ENCODE results near the gene ABCF3.
A peak's percentile ranks its signal among the peaks of the same experiment; 100 is the strongest.

The ABCF3 gene

GRCh38 chr3:184203526-184203925, 17.5 kb downstream of the ABCF3 start:
- no peak overlapping the region for H3K4me3 ChIP-seq (ENCODE audit: low read depth in 1 of 5, low read length in 5 of 5)
- no peak overlapping the region for H3K9ac ChIP-seq (ENCODE audit: low read length in 5 of 5)
- H3K4me1 ChIP-seq (ENCODE audit: control insufficient read depth in 5 of 5, insufficient read depth in 5 of 5, low read length in 5 of 5), result no peaks in the 10 kb centered on the region
- H3K27ac ChIP-seq (ENCODE audit: low read depth, low read length), result no peak overlapping the region
- H3K27me3 ChIP-seq (ENCODE audit: control insufficient read depth in 5 of 5, insufficient read depth in 4 of 5, low read length in 5 of 5), result peaks cover 0 to 8% (median 2%) of the 10 kb centered on the region in 5 donors
- H3K36me3 ChIP-seq (ENCODE audit: control insufficient read depth in 5 of 5, insufficient read depth in 5 of 5, low read length in 5 of 5), result no peaks in the 10 kb centered on the region
- no peaks in the 10 kb centered on the region for H3K9me3 ChIP-seq (ENCODE audit: control insufficient read depth in 5 of 5, low read length in 5 of 5)

- H3K4me3 ChIP-seq (ENCODE audit: low read depth in 1 of 5, low read length in 5 of 5), result no peak overlapping the region
- H3K4me1 ChIP-seq (ENCODE audit: control insufficient read depth in 5 of 5, insufficient read depth in 5 of 5, low read length in 5 of 5), result no peaks in the 10 kb centered on the region
- no peaks in the 10 kb centered on the region for H3K9me3 ChIP-seq (ENCODE audit: control insufficient read depth in 5 of 5, low read length in 5 of 5)
- no peak overlapping the region for H3K9ac ChIP-seq (ENCODE audit: low read length in 5 of 5)
- H3K27ac ChIP-seq (ENCODE audit: low read depth, low read length), result no peak overlapping the region
- H3K27me3 ChIP-seq (ENCODE audit: control insufficient read depth in 5 of 5, insufficient read depth in 4 of 5, low read length in 5 of 5), result peaks cover 0 to 6% (median 0%) of the 10 kb centered on the region in 5 donors
- H3K36me3 ChIP-seq (ENCODE audit: control insufficient read depth in 5 of 5, insufficient read depth in 5 of 5, low read length in 5 of 5), result no peaks in the 10 kb centered on the region
Observed at GRCh38 chr3:184209146-184209923, 23.3 kb downstream of the ABCF3 start.

- Histone ChIP-seq H3K9ac (ENCODE audit: low read length in 5 of 5) (no peak overlapping the region), H3K27ac (ENCODE audit: low read depth, low read length) (no peak overlapping the region)
Observed at GRCh38 chr3:184211297-184211696, 25.3 kb downstream of the ABCF3 start.

GRCh38 chr3:184211718-184212117, 25.7 kb downstream of the ABCF3 start:
- Histone ChIP-seq H3K27me3 (ENCODE audit: control insufficient read depth in 5 of 5, insufficient read depth in 4 of 5, low read length in 5 of 5) (peaks cover 0 to 4% (median 0%) of the 10 kb centered on the region in 5 donors), H3K27ac (ENCODE audit: low read depth, low read length) (no peak overlapping the region), H3K9ac (ENCODE audit: low read length in 5 of 5) (no peak overlapping the region), H3K4me1 (ENCODE audit: control insufficient read depth in 5 of 5, insufficient read depth in 5 of 5, low read length in 5 of 5) (peaks cover 0 to 4% (median 0%) of the 10 kb centered on the region in 5 donors), H3K4me3 (ENCODE audit: low read depth in 1 of 5, low read length in 5 of 5) (no peak overlapping the region), H3K9me3 (ENCODE audit: control insufficient read depth in 5 of 5, low read length in 5 of 5) (no peaks in the 10 kb centered on the region), H3K36me3 (ENCODE audit: control insufficient read depth in 5 of 5, insufficient read depth in 5 of 5, low read length in 5 of 5) (no peaks in the 10 kb centered on the region)

More at GRCh38 chr3:184211297-184211696, 25.3 kb downstream of the ABCF3 start:
- Histone ChIP-seq H3K27me3 (ENCODE audit: control insufficient read depth in 5 of 5, insufficient read depth in 4 of 5, low read length in 5 of 5) (peaks cover 0 to 5% (median 0%) of the 10 kb centered on the region in 5 donors), H3K4me1 (ENCODE audit: control insufficient read depth in 5 of 5, insufficient read depth in 5 of 5, low read length in 5 of 5) (peaks cover 0 to 4% (median 0%) of the 10 kb centered on the region in 5 donors), H3K36me3 (ENCODE audit: control insufficient read depth in 5 of 5, insufficient read depth in 5 of 5, low read length in 5 of 5) (no peaks in the 10 kb centered on the region), H3K4me3 (ENCODE audit: low read depth in 1 of 5, low read length in 5 of 5) (no peak overlapping the region), H3K9me3 (ENCODE audit: control insufficient read depth in 5 of 5, low read length in 5 of 5) (no peaks in the 10 kb centered on the region)

GRCh38 chr3:184218814-184219213, 32.8 kb downstream of the ABCF3 start:
- peaks cover 0 to 4% (median 0%) of the 10 kb centered on the region in 5 donors for H3K4me1 ChIP-seq (ENCODE audit: control insufficient read depth in 5 of 5, insufficient read depth in 5 of 5, low read length in 5 of 5)
- H3K27me3 ChIP-seq (ENCODE audit: control insufficient read depth in 5 of 5, insufficient read depth in 4 of 5, low read length in 5 of 5), result peaks cover 0 to 2% (median 0%) of the 10 kb centered on the region in 5 donors
- H3K4me3 ChIP-seq (ENCODE audit: low read depth in 1 of 5, low read length in 5 of 5), result no peak overlapping the region
- no peak overlapping the region for H3K27ac ChIP-seq (ENCODE audit: low read depth, low read length)
- H3K36me3 ChIP-seq (ENCODE audit: control insufficient read depth in 5 of 5, insufficient read depth in 5 of 5, low read length in 5 of 5), result no peaks in the 10 kb centered on the region
- H3K9me3 ChIP-seq (ENCODE audit: control insufficient read depth in 5 of 5, low read length in 5 of 5), result no peaks in the 10 kb centered on the region
- H3K9ac ChIP-seq (ENCODE audit: low read length in 5 of 5), result no peak overlapping the region

- peaks cover 0 to 3% (median 1%) of the 10 kb centered on the region in 5 donors for H3K27me3 ChIP-seq (ENCODE audit: control insufficient read depth in 5 of 5, insufficient read depth in 4 of 5, low read length in 5 of 5)
- no peak overlapping the region for H3K27ac ChIP-seq (ENCODE audit: low read depth, low read length)
Observed at GRCh38 chr3:184222521-184222920, 36.5 kb downstream of the ABCF3 start.

GRCh38 chr3:184223946-184224345, 37.9 kb downstream of the ABCF3 start:
- H3K9ac ChIP-seq (ENCODE audit: low read length in 5 of 5), result no peak overlapping the region
- no peaks in the 10 kb centered on the region for H3K36me3 ChIP-seq (ENCODE audit: control insufficient read depth in 5 of 5, insufficient read depth in 5 of 5, low read length in 5 of 5)
- H3K4me1 ChIP-seq (ENCODE audit: control insufficient read depth in 5 of 5, insufficient read depth in 5 of 5, low read length in 5 of 5), result peaks cover 0 to 3% (median 0%) of the 10 kb centered on the region in 5 donors
- no peaks in the 10 kb centered on the region for H3K9me3 ChIP-seq (ENCODE audit: control insufficient read depth in 5 of 5, low read length in 5 of 5)
- no peak overlapping the region for H3K27ac ChIP-seq (ENCODE audit: low read depth, low read length)
- peaks cover 8 to 15% (median 15%) of the 10 kb centered on the region in 5 donors for H3K27me3 ChIP-seq (ENCODE audit: control insufficient read depth in 5 of 5, insufficient read depth in 4 of 5, low read length in 5 of 5)
- H3K4me3 ChIP-seq (ENCODE audit: low read depth in 1 of 5, low read length in 5 of 5), result no peak overlapping the region

More at GRCh38 chr3:184222521-184222920, 36.5 kb downstream of the ABCF3 start:
- Histone ChIP-seq H3K9me3 (ENCODE audit: control insufficient read depth in 5 of 5, low read length in 5 of 5) (no peaks in the 10 kb centered on the region), H3K36me3 (ENCODE audit: control insufficient read depth in 5 of 5, insufficient read depth in 5 of 5, low read length in 5 of 5) (no peaks in the 10 kb centered on the region), H3K4me1 (ENCODE audit: control insufficient read depth in 5 of 5, insufficient read depth in 5 of 5, low read length in 5 of 5) (no peaks in the 10 kb centered on the region), H3K9ac (ENCODE audit: low read length in 5 of 5) (no peak overlapping the region), H3K4me3 (ENCODE audit: low read depth in 1 of 5, low read length in 5 of 5) (no peak overlapping the region)

GRCh38 chr3:184227481-184227935, 41.5 kb downstream of the ABCF3 start:
- H3K36me3 ChIP-seq (ENCODE audit: control insufficient read depth in 5 of 5, insufficient read depth in 5 of 5, low read length in 5 of 5), result no peaks in the 10 kb centered on the region
- H3K4me1 ChIP-seq (ENCODE audit: control insufficient read depth in 5 of 5, insufficient read depth in 5 of 5, low read length in 5 of 5), result peaks cover 0 to 22% (median 14%) of the 10 kb centered on the region in 5 donors
- H3K4me3 ChIP-seq (ENCODE audit: low read depth in 1 of 5, low read length in 5 of 5), result no peak overlapping the region
- H3K9me3 ChIP-seq (ENCODE audit: control insufficient read depth in 5 of 5, low read length in 5 of 5), result no peaks in the 10 kb centered on the region
- H3K9ac ChIP-seq (ENCODE audit: low read length in 5 of 5), result no peak overlapping the region
- H3K27me3 ChIP-seq (ENCODE audit: control insufficient read depth in 5 of 5, insufficient read depth in 4 of 5, low read length in 5 of 5), result peaks cover 32 to 48% (median 44%) of the 10 kb centered on the region in 5 donors
- H3K27ac ChIP-seq (ENCODE audit: low read depth, low read length), result no peak overlapping the region

- H3K27me3 ChIP-seq (ENCODE audit: control insufficient read depth in 5 of 5, insufficient read depth in 4 of 5, low read length in 5 of 5), result peaks cover 32 to 57% (median 49%) of the 10 kb centered on the region in 5 donors
- peak overlapping the region in 2 of 5 donors; percentile 58 to 67 for H3K4me3 ChIP-seq (ENCODE audit: low read depth in 1 of 5, low read length in 5 of 5)
- H3K27ac ChIP-seq (ENCODE audit: low read depth, low read length), result no peak overlapping the region
- no peaks in the 10 kb centered on the region for H3K36me3 ChIP-seq (ENCODE audit: control insufficient read depth in 5 of 5, insufficient read depth in 5 of 5, low read length in 5 of 5)
- no peaks in the 10 kb centered on the region for H3K9me3 ChIP-seq (ENCODE audit: control insufficient read depth in 5 of 5, low read length in 5 of 5)
- H3K9ac ChIP-seq (ENCODE audit: low read length in 5 of 5), result no peak overlapping the region
- peaks cover 0 to 22% (median 14%) of the 10 kb centered on the region in 5 donors for H3K4me1 ChIP-seq (ENCODE audit: control insufficient read depth in 5 of 5, insufficient read depth in 5 of 5, low read length in 5 of 5)
Observed at GRCh38 chr3:184228376-184229137, 42.6 kb downstream of the ABCF3 start.

Data from subcutaneous abdominal adipose tissue (tissue), 5 donors.